CD4-positive, alpha-beta T cell treated with Interleukin-2 at 100 ng/mL for 4 hours (primary cell): Measurements from ENCODE around the gene GRK3.

Experiments
- DNase-seq: peaks from one replicate; pipeline ENCODE4 v3.0.0-alpha.2; 2020; ENCODE audit warnings: low spot score

GRK3 gene

GRCh38 chr22:25663654-25664053, 99.2 kb downstream of the GRK3 start:
- DNase-seq = no peak

GRCh38 chr22:25666308-25666707, 101.8 kb downstream of the GRK3 start:
- DNase-seq = no peak

GRCh38 chr22:25668437-25668836, 104.0 kb downstream of the GRK3 start:
- DNase-seq = no peak

GRCh38 chr22:25669253-25670069, 105.0 kb downstream of the GRK3 start:
- no peak for DNase-seq

GRCh38 chr22:25670070-25670461, 105.6 kb downstream of the GRK3 start:
- no peak for DNase-seq

- DNase-seq = no peak
Observed at GRCh38 chr22:25672289-25673084, 108.0 kb downstream of the GRK3 start.

GRCh38 chr22:25673713-25674112, 109.2 kb downstream of the GRK3 start:
- DNase-seq = no peak

GRCh38 chr22:25677631-25678030, 113.2 kb downstream of the GRK3 start:
- no peak for DNase-seq

- DNase-seq = no peak
Observed at GRCh38 chr22:25680051-25680450, 115.6 kb downstream of the GRK3 start.

- DNase-seq = no peak
Observed at GRCh38 chr22:25680956-25681355, 116.5 kb downstream of the GRK3 start.

GRCh38 chr22:25682109-25682508, 117.6 kb downstream of the GRK3 start:
- no peak for DNase-seq

GRCh38 chr22:25688627-25689026, 124.2 kb downstream of the GRK3 start:
- DNase-seq = no peak

- DNase-seq = no peak
Observed at GRCh38 chr22:25689631-25690030, 125.2 kb downstream of the GRK3 start.

- DNase-seq = no peak
Observed at GRCh38 chr22:25690798-25691197, 126.3 kb downstream of the GRK3 start.

- DNase-seq = no peak
Observed at GRCh38 chr22:25692397-25693267, 128.2 kb downstream of the GRK3 start.

GRCh38 chr22:25693268-25693565, 128.7 kb downstream of the GRK3 start:
- no peak for DNase-seq

GRCh38 chr22:25694196-25694907, 129.9 kb downstream of the GRK3 start:
- no peak for DNase-seq

- no peak for DNase-seq
Observed at GRCh38 chr22:25695146-25695545, 130.7 kb downstream of the GRK3 start.

- DNase-seq = no peak
Observed at GRCh38 chr22:25696763-25697162, 132.3 kb downstream of the GRK3 start.

- DNase-seq = no peak
Observed at GRCh38 chr22:25697181-25697664, 132.7 kb downstream of the GRK3 start.

- DNase-seq = no peak
Observed at GRCh38 chr22:25697978-25698377, 133.5 kb downstream of the GRK3 start.

- DNase-seq = no peak
Observed at GRCh38 chr22:25698461-25698860, 134.0 kb downstream of the GRK3 start.
